Omental fat pad (tissue), 4 donors: ENCODE results near the gene SLC9C1. TPM values are rescaled to one million over a fixed set of nuclear protein-coding genes. Genes with fewer than 3 reads are reported as not detected.

Experiments used
- ATAC-seq: fragments of 150-250 bp; one replicate; pipeline ENCODE4 v1.9.1; 2016; ENCODE audit warnings: mild to moderate bottlenecking, moderate library complexity; ENCODE audit not compliant: low FRiP score
- DNase-seq: peaks from one replicate; pipeline ENCODE4 v3.0.0-alpha.2; 2019; ENCODE audit warnings: low spot score
- total RNA-seq, 4 donors: library from RNA; depleted of rRNA; stranded (reverse); fragments of >200 nt; gene quantifications; one replicate each; pipeline ENCODE4 v1.1.0, GENCODE V29; 2016
- TF ChIP-seq, protein P1 (sequence below), 3 donors: fragments of 450-650 bp; IDR thresholded peaks; one replicate each; pipeline ENCODE4 v1.5.1; 2016 to 2017; ENCODE audit warnings: antibody characterized with exemption in 3 of 3, mild to moderate bottlenecking in 3 of 3, moderate library complexity in 2 of 3

Gene SLC9C1
- total RNA-seq, 4 donors from 2014 or later, result 0.19 to 1.9 (median 1.1) TPM

DNA sequence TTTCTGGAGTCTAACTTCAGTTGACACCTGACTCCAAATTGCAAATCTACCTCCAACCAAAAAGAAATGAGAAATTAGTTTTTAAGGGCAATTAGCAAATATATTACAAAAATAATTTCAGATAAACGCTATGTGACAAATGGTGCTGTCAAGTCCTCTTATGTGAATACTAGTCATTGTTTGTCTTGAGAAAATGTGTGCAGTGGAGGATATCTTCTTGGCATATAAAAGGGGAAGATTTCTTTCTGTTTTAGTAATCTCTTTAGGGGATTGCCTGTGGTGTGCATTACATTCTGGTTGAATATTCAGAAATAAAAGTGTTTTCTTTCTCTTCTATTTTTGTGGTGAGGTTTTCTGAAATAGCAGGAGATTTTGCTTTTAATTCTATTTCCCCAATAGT is 158.0 kb downstream of the SLC9C1 start:
- no peak for DNase-seq
- TF ChIP-seq, protein P1, sequence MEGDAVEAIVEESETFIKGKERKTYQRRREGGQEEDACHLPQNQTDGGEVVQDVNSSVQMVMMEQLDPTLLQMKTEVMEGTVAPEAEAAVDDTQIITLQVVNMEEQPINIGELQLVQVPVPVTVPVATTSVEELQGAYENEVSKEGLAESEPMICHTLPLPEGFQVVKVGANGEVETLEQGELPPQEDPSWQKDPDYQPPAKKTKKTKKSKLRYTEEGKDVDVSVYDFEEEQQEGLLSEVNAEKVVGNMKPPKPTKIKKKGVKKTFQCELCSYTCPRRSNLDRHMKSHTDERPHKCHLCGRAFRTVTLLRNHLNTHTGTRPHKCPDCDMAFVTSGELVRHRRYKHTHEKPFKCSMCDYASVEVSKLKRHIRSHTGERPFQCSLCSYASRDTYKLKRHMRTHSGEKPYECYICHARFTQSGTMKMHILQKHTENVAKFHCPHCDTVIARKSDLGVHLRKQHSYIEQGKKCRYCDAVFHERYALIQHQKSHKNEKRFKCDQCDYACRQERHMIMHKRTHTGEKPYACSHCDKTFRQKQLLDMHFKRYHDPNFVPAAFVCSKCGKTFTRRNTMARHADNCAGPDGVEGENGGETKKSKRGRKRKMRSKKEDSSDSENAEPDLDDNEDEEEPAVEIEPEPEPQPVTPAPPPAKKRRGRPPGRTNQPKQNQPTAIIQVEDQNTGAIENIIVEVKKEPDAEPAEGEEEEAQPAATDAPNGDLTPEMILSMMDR (IDR thresholded peaks at IDR 0.05), result no peak
- ATAC-seq, result no peak

DNA sequence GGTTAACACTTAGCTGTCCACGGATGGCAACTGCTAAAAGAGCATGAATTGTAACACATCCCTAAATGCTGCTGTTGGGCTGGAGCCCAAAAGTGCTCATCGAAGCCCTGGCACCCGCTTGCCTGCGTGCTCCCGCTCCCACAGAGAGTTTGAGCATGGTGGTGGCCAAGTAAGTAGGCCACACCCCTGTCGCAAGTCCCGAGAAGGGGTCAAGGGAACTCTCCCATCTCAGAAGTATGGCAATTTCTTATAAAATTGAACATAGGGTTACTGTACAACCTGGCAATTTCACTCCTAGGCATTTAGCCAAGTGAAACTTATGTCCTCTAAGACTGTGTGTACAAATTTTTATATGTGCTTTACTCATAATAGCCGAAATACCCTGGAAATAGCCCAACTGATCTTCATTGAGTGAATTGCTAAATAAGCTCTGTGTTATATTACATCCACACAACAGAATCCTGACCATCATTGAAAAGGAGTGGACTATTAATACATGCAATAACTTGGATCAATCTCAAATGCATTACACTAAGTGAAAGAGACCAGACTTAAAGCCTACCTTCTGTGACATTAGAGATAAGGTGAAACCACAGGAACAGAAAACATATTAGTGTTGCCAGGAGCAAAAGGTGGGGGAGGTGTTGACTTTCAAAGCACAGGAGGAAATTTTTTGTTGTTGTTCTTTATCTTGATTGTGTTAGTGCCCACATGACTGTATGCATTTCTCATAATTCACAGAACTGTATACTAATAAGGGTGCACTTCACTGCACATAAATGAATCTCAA is 159.5 kb downstream of the SLC9C1 start:
- ATAC-seq (no peak), DNase-seq (no peak)
- TF ChIP-seq, protein P1 (IDR thresholded peaks at IDR 0.05), result no peak

DNA sequence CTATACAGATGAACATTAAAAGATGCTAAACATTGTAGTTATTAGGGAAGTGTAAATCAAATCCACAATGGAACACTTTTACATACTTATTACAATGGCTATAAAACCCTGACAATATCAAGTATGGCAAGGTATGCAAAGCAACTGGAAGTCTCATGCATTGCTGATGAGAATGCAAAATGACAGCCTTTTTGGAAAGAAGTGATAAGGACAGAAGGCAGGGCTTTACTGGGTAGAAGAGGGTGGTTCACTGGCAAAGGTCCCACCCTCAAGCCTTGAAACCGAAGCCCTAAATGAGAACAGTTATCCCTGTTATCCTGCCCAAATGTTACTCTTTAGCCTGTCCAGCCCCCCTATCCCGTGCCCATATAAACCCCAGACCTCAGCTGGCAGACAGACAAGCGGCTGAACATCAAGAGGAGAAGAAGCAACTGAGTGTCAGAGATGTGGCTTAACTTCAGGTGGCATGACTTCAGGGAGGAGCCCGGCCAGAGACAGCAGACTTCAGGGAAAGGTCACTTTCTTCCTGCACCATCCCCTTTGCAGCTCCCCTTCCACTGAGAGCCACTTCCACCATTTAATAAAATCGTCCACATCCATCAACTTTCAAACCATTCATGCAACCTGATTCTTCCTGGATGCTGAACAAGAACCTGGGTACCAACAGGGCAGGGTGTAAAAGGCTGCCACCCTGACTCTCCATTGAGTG is 160.2 kb downstream of the SLC9C1 start:
- TF ChIP-seq, protein P1 (IDR thresholded peaks at IDR 0.05), result no peak
- no peak for ATAC-seq

DNA sequence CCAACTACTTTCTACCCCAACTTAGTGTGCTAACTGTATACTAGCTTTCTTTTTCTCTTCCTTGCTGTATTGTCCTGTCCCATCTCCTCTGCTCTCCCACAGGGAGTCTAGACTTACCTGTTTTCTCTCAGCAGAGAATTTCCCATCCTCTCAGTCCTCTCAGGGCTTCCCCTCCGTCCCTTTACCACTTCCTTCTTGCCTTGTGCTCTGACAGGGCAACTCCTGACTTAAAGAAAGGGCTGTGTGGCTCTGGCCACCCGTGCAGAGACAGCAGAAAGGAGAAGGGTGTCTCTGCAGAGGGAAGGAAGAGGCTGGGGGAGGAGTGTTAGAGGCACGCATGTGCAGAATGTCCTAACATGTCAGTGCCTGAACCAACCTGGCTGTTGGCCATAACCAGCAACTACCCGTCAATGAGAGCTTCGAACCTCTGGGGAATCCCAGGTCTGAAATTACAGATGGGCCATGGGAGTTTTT is 161.0 kb downstream of the SLC9C1 start, which contains the start of gene GCSAM:
GCSAM (minus strand) TSS at position 274 of the 474 bp plus-strand sequence; CDS start at position 146, 128 bp downstream.
- ATAC-seq (no peak), DNase-seq (no peak)

More for the DNA sequence above, 160.2 kb downstream of the SLC9C1 start:
- no peak for DNase-seq

DNA sequence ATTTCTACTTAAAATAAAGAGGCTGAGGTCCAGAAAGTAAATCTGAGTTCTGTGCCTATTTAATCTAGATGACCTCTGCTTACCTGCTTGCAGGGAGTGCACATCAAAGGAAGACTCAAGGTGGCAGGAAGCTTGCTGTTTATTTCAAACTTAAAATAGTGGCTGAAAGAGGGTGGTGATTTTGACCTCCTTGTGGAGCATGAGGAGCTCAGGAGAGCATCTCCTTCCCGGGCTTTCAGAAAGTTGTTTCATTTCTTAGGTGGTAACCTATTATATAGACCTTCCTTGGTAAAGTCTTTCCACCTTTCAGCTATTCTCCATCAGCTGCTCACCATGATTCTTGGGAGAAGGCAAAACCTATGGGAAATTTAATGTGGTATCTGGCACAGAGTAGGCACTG is 161.5 kb downstream of the SLC9C1 start:
- ATAC-seq (no peak), DNase-seq (no peak)
- TF ChIP-seq, protein P1 (IDR thresholded peaks at IDR 0.05), result no peak

More for the DNA sequence above, 161.0 kb downstream of the SLC9C1 start, which contains the start of gene GCSAM:
- TF ChIP-seq, protein P1 (IDR thresholded peaks at IDR 0.05), result no peak

DNA sequence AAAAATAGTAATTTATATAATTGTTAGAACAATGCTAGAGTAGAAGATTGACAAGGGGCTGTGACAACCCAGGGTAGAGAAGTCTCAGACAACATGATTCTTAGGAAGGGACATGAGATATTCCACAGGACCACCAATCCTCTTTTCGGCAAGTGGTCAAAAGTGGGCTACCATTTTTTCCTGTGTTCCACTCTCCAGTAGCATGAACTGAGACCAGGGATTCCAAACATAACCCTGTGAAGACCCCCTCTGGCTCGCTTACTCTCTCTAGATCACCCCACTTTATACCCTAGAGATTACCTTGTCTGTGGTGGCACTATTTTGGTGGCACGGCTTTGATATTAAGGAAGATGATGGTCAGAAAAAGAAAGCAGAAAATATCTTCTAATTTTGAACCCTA is 161.9 kb downstream of the SLC9C1 start:
- ATAC-seq, result no peak
- no peak for DNase-seq
- TF ChIP-seq, protein P1 (IDR thresholded peaks at IDR 0.05), result no peak
